GM19099 (cell line): ENCODE measurements around the gene PSMB9.
A peak's percentile ranks its signal among the peaks of the same experiment; 100 is the strongest.

Source experiments
- POLR2A ChIP-seq: IDR thresholded peaks from 3 replicates; pipeline ENCODE4 v1.6.1; 2011; ENCODE audit warnings: low read depth; ENCODE audit not compliant: insufficient read length; ENCODE audit errors: extremely low read depth

The PSMB9 gene

DNA sequence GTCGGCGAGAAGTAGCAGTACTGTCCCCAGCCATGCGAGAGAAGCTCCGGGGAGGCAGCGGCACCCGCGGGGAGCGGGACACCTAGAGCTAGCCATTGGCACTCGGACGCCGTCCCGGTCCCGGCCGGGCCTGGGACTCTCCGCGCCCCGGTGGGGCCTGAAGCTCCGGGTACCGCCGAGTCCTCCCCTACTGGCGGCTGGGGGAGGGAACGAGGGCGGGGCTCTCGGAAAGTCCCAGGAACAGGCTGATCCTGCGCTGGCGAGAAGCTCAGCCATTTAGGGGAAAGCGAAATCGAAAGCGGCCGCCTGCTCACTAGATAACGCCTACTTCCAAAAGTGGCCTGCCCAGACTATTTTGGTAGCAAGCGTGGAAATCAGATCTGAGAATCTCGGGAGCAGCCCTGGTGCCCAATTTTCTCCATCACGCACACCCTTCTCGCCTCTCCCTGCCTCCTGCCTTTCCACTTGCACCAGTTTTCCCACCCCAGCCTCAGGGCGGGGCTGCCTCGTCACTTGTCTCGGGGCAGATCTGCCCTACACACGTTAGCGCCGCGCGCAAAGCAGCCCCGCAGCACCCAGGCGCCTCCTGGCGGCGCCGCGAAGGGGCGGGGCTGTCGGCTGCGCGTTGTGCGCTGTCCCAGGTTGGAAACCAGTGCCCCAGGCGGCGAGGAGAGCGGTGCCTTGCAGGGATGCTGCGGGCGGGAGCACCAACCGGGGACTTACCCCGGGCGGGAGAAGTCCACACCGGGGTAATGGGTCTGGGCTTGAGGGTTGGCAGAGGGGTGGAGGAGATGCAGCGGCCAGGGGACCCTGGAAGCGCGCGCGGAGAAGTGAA is at the start of gene PSMB9, which contains the start of gene TAP1:
Gene PSMB9 (plus strand): TSS at position 652 of the 835 bp plus-strand sequence. CDS start 38 bp downstream, at position 690.
Gene TAP1 (minus strand): TSS at position 164 of the 835 bp plus-strand sequence. CDS start 68 bp downstream, at position 96.
- TF ChIP-seq POLR2A: peak; percentile 98

DNA sequence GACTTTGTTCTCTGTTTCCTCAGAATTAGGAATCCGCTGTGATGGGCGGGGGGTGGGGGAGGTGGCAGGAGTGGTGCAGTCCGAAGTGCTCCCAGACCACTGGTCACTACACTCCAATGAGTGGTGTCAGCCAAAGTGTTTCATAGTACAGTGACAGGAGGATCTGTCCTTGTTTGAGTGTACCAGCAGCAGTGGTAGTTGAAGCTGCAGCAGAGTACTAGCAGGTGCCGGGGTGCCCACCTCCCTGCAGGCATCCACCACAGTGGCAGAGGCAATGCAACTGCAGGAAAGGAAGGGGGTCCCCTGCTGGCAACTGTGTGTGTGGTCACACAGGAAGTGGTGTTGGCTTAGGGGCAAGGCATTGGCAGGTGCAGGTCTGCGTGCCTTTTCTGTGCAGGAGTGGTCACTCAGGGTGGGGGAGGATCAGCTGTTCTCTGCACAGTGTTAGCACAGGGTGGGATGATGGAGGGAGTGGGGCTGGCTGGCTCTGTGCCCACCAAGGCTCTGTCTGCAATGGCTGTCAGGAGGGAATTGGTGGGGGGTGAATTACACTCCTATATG is 46.9 kb upstream of the PSMB9 start:
- no peak for TF ChIP-seq POLR2A

DNA sequence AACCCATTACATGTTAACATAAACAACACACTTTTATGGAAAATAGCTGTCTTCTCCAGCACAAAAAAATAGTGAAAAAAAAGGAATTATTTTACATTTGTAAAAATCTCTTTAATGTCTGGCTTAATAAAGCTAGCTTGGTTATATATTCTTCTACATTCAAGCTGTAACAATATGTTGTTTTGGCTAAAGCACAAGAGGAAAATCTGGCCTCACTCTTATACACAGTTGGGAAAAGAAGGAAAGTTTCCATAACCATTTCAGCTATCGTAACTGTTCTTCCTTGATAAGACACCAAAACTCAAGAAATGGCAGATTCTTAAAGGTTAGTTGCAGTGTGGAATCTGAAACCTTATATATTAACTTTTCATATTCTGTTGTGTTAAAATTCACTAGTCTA is 44.8 kb upstream of the PSMB9 start:
- TF ChIP-seq POLR2A: no peak

DNA sequence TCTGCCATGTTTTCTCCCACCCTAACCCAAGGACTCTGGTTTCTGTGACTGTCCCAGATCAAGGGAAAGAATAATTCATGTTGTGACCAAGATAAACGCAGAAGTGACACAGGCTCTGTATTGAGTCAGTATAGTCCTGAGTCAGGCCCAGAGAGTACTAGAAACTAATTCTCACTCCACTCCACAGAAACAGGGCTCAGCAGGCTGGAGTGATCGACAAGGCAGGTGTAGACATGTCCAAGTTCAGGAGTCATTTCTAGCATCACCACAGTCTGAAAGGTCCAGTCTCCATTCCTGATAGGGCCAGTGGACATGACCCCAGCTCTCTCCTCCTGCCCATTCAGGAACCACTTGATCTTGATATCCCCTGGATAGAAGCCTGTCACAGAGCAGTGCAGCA is 39.8 kb upstream of the PSMB9 start:
- TF ChIP-seq POLR2A: no peak

GRCh38 chr6:32815115-32815514 is 38.9 kb upstream of the PSMB9 start:
- no peak for TF ChIP-seq POLR2A

- TF ChIP-seq POLR2A: peak; percentile 34
Measured at GRCh38 chr6:32815996-32816395, 38.0 kb upstream of the PSMB9 start.

DNA sequence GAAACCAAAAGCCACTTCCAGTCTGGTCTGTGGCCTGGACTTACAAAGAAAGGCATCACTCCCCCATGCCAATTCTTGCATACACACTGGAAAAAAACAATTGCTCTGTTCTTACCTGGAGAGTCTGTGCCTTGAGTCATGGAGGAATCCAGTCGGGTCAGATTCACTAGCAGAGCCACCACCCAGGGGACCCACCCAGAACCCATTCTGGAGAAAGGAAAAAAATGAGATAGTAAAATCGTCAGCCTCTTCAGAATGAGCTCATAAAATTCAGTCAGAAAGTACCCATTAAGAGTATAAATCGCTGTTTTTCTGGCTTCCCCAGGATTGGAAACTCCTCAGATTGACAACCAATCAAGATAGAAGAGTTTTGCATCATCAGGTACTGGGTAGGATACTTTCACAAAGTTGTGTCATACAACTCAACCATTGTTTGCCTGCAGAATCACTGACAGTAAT is 37.2 kb upstream of the PSMB9 start, which contains the start of gene HLA-DOB:
Gene HLA-DOB (minus strand): TSS at position 257 of the 459 bp plus-strand sequence. CDS start 51 bp downstream, at position 206.
- TF ChIP-seq POLR2A: no peak

DNA sequence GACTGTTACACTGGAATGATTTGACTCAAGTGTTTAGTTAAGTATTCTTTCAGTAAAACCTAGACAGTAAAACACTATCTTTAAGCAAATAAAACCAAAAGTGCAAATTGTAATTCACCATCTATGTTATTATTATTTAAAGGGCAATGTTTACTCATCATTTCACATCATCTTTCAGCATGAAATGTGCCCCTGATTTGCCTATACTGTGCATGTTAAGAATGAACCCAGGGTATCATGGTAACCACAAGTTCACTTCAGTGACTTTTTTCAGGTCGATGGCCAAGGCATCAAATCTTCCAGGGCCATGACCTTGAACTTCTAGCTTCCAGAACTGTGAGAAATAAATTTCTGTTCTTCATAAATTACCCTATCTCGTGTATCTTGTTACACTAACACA is 35.1 kb upstream of the PSMB9 start:
- TF ChIP-seq POLR2A: no peak

- no peak for TF ChIP-seq POLR2A
Measured at GRCh38 chr6:32819729-32820128, 34.3 kb upstream of the PSMB9 start.

DNA sequence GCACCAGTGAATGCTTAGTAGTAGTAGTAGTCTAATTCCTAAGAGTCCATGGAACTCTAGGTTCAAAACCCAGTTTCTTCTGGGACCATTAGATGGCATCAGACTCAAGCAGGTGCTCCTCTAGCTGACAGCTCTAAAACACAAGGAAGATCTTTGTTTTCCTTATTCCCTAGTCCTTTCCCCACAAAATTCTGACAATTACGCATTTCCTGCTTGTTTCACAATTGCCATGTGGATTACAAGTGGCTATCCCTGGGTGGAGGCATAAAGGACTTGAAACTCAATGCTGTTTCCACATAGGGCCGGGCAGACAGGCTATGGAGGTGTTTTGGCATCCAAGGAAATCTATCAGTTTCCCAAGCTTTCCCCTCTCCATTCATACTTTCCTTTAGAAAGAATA is 28.0 kb upstream of the PSMB9 start:
- TF ChIP-seq POLR2A: peak; percentile 25

DNA sequence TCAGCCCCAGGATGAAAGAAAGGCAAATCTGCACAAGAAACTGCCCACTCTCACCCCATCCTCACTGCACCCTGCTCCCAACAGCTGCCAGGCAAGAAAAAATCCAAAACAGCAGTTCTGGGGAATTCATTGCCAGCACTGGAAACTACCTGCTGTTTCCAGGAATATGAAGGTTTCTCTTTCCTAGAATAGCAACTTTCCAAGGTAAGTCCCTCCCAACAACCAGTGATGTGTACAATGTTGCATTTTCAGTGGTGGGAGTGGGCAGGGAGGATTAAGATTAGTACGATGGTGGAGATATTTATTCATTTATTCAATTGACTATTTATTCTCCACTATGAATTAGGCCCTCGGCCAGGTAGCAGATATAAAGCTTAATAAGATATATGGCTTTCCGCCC is 27.0 kb upstream of the PSMB9 start:
- no peak for TF ChIP-seq POLR2A

GRCh38 chr6:32829495-32829894 is 24.5 kb upstream of the PSMB9 start:
- no peak for TF ChIP-seq POLR2A

DNA sequence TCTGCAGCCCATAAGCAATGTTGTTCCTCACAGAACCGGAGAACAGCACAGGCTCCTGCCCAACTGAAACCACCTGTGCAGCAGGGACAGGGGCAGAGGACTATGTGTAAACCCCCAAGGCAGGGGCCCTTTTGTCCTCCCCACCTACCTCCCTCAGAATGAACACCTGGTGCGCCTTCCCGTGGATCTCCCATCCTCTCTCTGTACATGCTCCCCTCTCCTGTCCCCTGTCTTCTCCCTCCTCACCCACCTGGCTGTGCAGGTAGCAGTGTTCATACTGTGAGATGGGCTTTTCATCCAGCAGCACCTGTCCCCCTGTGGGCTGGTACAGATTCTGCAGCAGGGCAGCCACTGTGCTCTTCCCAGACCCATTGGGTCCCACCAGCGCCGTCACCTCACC is 24.0 kb upstream of the PSMB9 start:
- TF ChIP-seq POLR2A: no peak

DNA sequence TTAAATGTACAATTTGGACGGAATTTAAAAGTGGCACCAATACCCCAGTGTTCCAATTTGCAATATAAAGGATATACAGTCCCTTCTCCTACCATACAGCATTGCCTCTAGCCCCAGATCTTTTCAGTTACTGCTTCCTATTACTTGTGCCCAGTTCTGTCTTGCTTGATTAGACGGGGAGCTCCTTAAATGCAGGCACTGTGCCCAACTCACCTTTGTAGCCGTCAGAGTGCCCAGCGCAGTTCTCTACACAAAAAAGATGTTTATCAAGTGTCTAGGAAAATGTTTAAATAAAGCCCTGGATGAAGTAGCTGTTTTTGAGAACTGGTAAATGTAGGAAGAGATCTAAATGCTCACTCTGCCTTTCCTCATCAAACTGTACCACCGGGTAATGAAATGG is 23.1 kb upstream of the PSMB9 start:
- TF ChIP-seq POLR2A: no peak

- no peak for TF ChIP-seq POLR2A
Measured at GRCh38 chr6:32832535-32832934, 21.5 kb upstream of the PSMB9 start.

- no peak for TF ChIP-seq POLR2A
Measured at GRCh38 chr6:32833664-32834063, 20.3 kb upstream of the PSMB9 start.
